ENCODE measurements around the gene SLC7A7. TPM values are rescaled to one million over a fixed set of nuclear protein-coding genes. Genes with fewer than 3 reads are reported as not detected.

The SLC7A7 gene
- total and polyA plus RNA-seq, 2 experiments from 2014 or later, result 3.6 to 4.1 TPM

GRCh38 chr14:22850944-22851764 is 35.9 kb upstream of the SLC7A7 start (continued):
- TF ChIP-seq REST (IDR thresholded peaks at IDR 0.05; ENCODE audit: unreplicated experiment) (no peak), CREB1 (CRISPR knock-in tag; IDR thresholded peaks at IDR 0.05; ENCODE audit: low read depth) (no peak)

GRCh38 chr14:22849212-22849819 is 34.1 kb upstream of the SLC7A7 start:
- H3K4me1 ChIP-seq (ENCODE audit: insufficient read depth), result peaks cover 23% of the 10 kb centered on the region
- Mint-ChIP-seq H3K9me3 (no peaks in the 10 kb centered on the region; the same call in 2 of the 3 replicates), H3K4me3 (no peak overlapping the region), H3K36me3 (ENCODE audit: low read depth) (peaks cover 19% of the 10 kb centered on the region), H3K27ac (peak overlapping the region; percentile 86), H3K4me1 (peaks cover 26% of the 10 kb centered on the region), H3K27me3 (ENCODE audit: insufficient read depth, low read depth, poor library complexity) (peaks cover 13% of the 10 kb centered on the region)
- no peaks in the 10 kb centered on the region for H4K20me1 ChIP-seq (replicated peaks; ENCODE audit: insufficient read depth)
- H3K9me2 ChIP-seq (ENCODE audit: insufficient read depth), result no peaks in the 10 kb centered on the region
- H3K4me3 ChIP-seq, result no peak overlapping the region
- DNase-seq (ENCODE audit: low spot score), result peak; percentile 48
- no peaks in the 10 kb centered on the region for H3K79me2 ChIP-seq (replicated peaks; ENCODE audit: insufficient read depth)
- peak overlapping the region; percentile 88; the same call in 1 of the 2 replicates for H3K27ac ChIP-seq (ENCODE audit: low read depth)
- peak; percentile 13 for ATAC-seq
- peaks cover 21% of the 10 kb centered on the region for H3F3A ChIP-seq (replicated peaks; ENCODE audit: low read depth)
- no peaks in the 10 kb centered on the region for H3K36me3 ChIP-seq (ENCODE audit: insufficient read depth)
- peak overlapping the region; percentile 93 for H2AFZ ChIP-seq
- H3K4me2 ChIP-seq, result peak overlapping the region; percentile 10; the same call in 1 of the 2 replicates
- no peaks in the 10 kb centered on the region for H3K27me3 ChIP-seq (ENCODE audit: insufficient read depth)
- TF ChIP-seq, protein P1, sequence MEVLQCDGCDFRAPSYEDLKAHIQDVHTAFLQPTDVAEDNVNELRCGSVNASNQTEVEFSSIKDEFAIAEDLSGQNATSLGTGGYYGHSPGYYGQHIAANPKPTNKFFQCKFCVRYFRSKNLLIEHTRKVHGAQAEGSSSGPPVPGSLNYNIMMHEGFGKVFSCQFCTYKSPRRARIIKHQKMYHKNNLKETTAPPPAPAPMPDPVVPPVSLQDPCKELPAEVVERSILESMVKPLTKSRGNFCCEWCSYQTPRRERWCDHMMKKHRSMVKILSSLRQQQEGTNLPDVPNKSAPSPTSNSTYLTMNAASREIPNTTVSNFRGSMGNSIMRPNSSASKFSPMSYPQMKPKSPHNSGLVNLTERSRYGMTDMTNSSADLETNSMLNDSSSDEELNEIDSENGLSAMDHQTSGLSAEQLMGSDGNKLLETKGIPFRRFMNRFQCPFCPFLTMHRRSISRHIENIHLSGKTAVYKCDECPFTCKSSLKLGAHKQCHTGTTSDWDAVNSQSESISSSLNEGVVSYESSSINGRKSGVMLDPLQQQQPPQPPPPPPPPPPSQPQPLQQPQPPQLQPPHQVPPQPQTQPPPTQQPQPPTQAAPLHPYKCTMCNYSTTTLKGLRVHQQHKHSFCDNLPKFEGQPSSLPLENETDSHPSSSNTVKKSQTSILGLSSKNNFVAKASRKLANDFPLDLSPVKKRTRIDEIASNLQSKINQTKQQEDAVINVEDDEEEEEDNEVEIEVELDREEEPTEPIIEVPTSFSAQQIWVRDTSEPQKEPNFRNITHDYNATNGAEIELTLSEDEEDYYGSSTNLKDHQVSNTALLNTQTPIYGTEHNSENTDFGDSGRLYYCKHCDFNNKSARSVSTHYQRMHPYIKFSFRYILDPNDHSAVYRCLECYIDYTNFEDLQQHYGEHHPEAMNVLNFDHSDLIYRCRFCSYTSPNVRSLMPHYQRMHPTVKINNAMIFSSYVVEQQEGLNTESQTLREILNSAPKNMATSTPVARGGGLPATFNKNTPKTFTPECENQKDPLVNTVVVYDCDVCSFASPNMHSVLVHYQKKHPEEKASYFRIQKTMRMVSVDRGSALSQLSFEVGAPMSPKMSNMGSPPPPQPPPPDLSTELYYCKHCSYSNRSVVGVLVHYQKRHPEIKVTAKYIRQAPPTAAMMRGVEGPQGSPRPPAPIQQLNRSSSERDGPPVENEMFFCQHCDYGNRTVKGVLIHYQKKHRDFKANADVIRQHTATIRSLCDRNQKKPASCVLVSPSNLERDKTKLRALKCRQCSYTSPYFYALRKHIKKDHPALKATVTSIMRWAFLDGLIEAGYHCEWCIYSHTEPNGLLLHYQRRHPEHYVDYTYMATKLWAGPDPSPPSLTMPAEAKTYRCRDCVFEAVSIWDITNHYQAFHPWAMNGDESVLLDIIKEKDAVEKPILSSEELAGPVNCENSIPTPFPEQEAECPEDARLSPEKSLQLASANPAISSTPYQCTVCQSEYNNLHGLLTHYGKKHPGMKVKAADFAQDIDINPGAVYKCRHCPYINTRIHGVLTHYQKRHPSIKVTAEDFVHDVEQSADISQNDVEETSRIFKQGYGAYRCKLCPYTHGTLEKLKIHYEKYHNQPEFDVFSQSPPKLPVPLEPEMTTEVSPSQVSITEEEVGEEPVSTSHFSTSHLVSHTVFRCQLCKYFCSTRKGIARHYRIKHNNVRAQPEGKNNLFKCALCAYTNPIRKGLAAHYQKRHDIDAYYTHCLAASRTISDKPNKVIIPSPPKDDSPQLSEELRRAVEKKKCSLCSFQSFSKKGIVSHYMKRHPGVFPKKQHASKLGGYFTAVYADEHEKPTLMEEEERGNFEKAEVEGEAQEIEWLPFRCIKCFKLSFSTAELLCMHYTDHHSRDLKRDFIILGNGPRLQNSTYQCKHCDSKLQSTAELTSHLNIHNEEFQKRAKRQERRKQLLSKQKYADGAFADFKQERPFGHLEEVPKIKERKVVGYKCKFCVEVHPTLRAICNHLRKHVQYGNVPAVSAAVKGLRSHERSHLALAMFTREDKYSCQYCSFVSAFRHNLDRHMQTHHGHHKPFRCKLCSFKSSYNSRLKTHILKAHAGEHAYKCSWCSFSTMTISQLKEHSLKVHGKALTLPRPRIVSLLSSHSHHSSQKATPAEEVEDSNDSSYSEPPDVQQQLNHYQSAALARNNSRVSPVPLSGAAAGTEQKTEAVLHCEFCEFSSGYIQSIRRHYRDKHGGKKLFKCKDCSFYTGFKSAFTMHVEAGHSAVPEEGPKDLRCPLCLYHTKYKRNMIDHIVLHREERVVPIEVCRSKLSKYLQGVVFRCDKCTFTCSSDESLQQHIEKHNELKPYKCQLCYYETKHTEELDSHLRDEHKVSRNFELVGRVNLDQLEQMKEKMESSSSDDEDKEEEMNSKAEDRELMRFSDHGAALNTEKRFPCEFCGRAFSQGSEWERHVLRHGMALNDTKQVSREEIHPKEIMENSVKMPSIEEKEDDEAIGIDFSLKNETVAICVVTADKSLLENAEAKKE (CRISPR knock-in tag; IDR thresholded peaks at IDR 0.05), result no peak
- TF ChIP-seq, protein P2, sequence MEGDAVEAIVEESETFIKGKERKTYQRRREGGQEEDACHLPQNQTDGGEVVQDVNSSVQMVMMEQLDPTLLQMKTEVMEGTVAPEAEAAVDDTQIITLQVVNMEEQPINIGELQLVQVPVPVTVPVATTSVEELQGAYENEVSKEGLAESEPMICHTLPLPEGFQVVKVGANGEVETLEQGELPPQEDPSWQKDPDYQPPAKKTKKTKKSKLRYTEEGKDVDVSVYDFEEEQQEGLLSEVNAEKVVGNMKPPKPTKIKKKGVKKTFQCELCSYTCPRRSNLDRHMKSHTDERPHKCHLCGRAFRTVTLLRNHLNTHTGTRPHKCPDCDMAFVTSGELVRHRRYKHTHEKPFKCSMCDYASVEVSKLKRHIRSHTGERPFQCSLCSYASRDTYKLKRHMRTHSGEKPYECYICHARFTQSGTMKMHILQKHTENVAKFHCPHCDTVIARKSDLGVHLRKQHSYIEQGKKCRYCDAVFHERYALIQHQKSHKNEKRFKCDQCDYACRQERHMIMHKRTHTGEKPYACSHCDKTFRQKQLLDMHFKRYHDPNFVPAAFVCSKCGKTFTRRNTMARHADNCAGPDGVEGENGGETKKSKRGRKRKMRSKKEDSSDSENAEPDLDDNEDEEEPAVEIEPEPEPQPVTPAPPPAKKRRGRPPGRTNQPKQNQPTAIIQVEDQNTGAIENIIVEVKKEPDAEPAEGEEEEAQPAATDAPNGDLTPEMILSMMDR (conservative IDR thresholded peaks at IDR 0.05; ENCODE audit: low read depth in 2 of 2), result no peak
- TF ChIP-seq POLR2AphosphoS5 (IDR thresholded peaks at IDR 0.05; ENCODE audit: low read depth), result no peak
- no peak for TF ChIP-seq CREB1 (CRISPR knock-in tag; IDR thresholded peaks at IDR 0.05; ENCODE audit: low read depth)
- TF ChIP-seq EZH2 (IDR thresholded peaks at IDR 0.05; ENCODE audit: low read depth, unreplicated experiment), result no peak
- TF ChIP-seq STAT1 (IDR thresholded peaks at IDR 0.05; ENCODE audit: unreplicated experiment), result no peak
- no peak for TF ChIP-seq NANOG (IDR thresholded peaks at IDR 0.05; ENCODE audit: borderline replicate concordance)
